ENCODE measurements around the gene TFR2.

TFR2 gene

DNA sequence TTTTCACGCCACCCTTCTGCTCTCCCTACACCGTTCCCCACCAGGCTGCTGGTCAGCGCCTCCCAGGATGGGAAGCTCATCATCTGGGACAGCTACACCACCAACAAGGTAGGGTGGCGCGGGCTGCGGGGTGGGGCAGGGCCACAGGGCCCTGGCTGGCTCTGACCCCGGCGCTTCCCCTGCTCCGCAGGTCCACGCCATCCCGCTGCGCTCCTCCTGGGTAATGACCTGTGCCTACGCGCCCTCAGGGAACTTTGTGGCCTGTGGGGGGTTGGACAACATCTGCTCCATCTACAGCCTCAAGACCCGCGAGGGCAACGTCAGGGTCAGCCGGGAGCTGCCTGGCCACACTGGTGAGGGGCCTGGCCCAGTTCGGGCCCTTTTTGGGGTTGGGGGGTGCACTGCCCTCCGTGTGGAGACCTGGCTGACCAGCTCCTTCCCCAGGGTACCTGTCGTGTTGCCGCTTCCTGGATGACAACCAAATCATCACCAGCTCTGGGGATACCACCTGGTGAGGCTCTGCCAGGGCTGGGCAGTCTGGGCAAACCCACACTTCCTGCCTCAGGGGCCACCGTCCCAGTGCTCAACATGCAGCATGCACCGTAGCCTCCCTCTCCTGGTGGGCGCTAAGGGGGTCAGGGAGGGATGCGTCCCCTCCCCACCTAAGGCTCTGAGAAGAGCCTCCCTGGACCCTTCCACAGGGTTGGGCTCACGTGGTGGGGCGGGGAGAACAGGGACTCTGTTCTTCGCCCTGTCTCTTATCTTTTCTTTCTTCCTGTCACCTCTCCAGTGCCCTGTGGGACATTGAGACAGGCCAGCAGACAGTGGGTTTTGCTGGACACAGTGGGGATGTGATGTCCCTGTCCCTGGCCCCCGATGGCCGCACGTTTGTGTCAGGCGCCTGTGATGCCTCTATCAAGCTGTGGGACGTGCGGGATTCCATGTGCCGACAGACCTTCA is 36.2 kb upstream of the TFR2 start:
- no peak overlapping the region for H3K4me3 ChIP-seq
- TF ChIP-seq, protein P1, sequence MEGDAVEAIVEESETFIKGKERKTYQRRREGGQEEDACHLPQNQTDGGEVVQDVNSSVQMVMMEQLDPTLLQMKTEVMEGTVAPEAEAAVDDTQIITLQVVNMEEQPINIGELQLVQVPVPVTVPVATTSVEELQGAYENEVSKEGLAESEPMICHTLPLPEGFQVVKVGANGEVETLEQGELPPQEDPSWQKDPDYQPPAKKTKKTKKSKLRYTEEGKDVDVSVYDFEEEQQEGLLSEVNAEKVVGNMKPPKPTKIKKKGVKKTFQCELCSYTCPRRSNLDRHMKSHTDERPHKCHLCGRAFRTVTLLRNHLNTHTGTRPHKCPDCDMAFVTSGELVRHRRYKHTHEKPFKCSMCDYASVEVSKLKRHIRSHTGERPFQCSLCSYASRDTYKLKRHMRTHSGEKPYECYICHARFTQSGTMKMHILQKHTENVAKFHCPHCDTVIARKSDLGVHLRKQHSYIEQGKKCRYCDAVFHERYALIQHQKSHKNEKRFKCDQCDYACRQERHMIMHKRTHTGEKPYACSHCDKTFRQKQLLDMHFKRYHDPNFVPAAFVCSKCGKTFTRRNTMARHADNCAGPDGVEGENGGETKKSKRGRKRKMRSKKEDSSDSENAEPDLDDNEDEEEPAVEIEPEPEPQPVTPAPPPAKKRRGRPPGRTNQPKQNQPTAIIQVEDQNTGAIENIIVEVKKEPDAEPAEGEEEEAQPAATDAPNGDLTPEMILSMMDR (IDR thresholded peaks at IDR 0.05) = no peak
- no peak for DNase-seq (ENCODE audit: low spot score)
- H3K27ac ChIP-seq = peak overlapping the region in 1 of 2 donors; percentile 99

DNA sequence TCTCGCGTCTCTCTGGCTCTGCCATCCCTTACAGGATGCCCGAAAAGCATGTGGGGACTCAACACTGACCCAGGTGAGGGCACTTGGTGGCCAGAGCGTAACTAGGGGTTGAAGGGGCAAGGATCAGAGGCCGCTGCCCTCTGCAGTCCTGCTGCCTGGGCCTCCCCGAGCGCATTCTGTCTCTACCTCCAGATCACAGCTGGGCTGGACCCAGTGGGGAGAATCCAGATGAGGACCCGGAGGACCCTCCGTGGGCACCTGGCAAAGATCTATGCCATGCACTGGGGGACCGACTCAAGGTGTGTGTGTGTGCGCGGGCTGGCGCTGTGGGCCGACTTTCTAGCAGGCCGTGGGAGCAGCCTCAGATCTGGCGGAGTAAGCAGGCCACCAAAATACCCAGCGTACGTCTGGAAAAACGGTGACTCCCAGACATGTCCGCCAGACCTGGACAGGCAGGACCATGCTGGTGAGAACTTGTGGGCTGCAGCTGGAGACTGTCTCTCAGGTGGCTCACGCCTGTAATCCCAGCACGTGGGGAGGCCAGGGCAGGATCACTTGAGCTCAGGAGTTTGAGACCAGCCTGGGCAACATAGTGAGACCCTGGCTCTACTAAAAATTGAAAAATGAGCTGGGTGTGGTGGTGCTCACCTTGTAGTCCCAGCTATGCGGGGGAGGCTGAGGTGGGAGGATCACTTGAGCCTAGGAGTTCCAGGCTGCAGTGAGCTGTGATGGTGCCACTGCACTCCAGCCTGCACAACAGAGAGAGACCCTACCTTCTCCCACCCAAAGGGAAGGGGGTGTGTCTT is 35.4 kb upstream of the TFR2 start:
- DNase-seq (ENCODE audit: low spot score) = no peak
- peak overlapping the region; percentile 98 to 99 for H3K27ac ChIP-seq
- TF ChIP-seq, protein P1 (IDR thresholded peaks at IDR 0.05) = no peak
- peak overlapping the region; percentile 96 for H3K4me3 ChIP-seq

GRCh38 chr7:100675581-100676350 is 34.4 kb upstream of the TFR2 start:
- peak overlapping the region; percentile 98 to 99 for H3K27ac ChIP-seq

DNA sequence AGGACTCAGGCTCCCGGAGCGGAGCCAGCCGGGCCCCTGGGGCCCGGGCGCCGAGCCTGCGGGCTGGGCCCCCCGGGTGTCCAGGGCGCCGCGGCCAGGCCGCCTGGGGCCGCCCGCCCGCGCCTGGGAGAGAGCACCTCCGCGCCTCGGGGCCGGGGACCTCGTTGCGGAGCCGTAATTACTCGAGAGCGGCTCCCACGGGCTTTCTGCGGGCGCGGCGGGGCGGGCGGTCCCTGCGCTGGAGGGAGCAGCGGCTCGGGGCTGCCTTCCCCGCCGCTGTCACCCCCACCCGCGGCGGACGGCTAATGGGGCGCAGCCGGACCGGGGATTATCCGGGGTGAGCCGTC is 33.7 kb upstream of the TFR2 start:
- Histone ChIP-seq H3K4me3 (peak overlapping the region; percentile 96), H3K27ac (peak overlapping the region; percentile 98 to 99)
- DNase-seq (ENCODE audit: low spot score) = no peak
- TF ChIP-seq, protein P1 (IDR thresholded peaks at IDR 0.05) = no peak

More at GRCh38 chr7:100675581-100676350, 34.4 kb upstream of the TFR2 start:
- TF ChIP-seq, protein P1 (IDR thresholded peaks at IDR 0.05) = no peak
- peak overlapping the region; percentile 96 for H3K4me3 ChIP-seq
- peak; percentile 89 for DNase-seq (ENCODE audit: low spot score)

DNA sequence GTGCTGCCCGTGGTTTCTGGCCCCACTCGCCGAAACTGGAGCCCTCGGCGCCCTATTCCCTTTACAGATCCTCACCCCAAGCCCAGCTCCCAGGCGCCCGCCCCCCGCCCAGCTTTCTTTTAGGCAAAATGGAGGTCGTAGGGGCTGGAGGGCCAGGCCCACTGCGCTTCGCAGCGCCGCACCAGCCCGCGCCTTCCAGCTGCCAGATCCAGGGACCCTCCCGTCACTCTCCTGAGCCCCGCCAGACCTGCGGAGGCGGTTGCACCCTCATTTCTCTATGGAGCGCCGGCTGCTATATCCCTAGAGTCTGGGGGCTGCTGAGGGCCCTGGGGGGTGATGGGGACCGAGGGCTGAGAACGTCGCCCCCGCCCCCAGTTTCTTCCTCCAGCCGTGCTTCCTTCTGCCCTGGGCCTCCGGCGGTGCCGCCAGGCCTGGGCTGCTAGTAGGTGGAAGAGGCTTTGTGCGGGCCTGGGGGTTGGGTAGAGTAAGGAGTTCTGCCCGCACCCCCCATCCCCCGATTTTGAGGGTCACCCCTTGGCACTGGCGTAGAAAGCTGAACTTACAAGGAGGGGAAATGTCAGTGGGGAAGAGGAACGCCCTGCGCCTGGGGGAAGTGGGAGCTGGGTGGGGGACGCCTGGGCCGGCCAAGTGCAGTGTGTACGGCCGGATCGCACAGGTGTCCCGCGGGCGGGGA is 33.2 kb upstream of the TFR2 start:
- H3K27ac ChIP-seq = peak overlapping the region; percentile 98 to 99
- TF ChIP-seq, protein P1 (IDR thresholded peaks at IDR 0.05) = no peak
- peak overlapping the region; percentile 96 for H3K4me3 ChIP-seq
- no peak for DNase-seq (ENCODE audit: low spot score)

DNA sequence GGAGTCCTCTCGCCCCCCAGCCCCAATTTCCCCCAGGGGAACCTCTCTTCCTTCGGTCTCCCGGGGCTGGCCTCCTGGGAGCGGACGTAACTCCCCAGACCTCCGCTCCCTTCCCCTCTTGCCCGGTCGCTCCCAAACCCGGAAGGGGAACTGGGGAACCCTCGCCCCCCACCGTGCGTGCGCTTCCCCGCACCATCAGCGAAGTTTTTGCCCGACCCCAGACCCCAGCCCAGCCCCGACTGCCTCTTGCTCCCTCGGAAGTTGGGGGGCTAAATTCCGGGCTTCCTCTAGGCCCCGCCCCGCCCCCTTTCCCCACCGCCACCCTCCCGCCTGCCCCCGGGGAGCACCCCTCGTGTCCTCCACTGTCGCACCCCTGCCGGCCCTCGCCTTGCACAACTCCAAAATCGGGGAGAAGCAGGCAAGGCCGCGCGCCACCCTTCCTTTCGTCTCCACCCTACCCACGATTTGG is 32.6 kb upstream of the TFR2 start:
- peak overlapping the region; percentile 98 to 99 for H3K27ac ChIP-seq
- H3K4me3 ChIP-seq = peak overlapping the region; percentile 96
- DNase-seq (ENCODE audit: low spot score) = no peak
- TF ChIP-seq, protein P1 (IDR thresholded peaks at IDR 0.05) = no peak
